IPS-20b (cell line): ENCODE data around the gene ZNF221.

Experiments used
- H3K27ac ChIP-seq: one replicate; pipeline ENCODE4 v1.5.1; 2013; ENCODE audit warnings: low read length
- H3K27me3 ChIP-seq: 2 replicates; pipeline ENCODE4 v1.6.1; 2013; ENCODE audit warnings: mild to moderate bottlenecking, low read length, inconsistent platforms; ENCODE audit not compliant: insufficient read depth
- H3K36me3 ChIP-seq: 2 replicates; pipeline ENCODE4 v1.6.1; 2013; ENCODE audit warnings: low read depth, mild to moderate bottlenecking, inconsistent platforms, low read length, moderate library complexity; ENCODE audit not compliant: insufficient read depth
- H3K4me1 ChIP-seq: 2 replicates; pipeline ENCODE4 v1.6.1; 2013; ENCODE audit warnings: mild to moderate bottlenecking, control low read depth, inconsistent platforms, low read length, moderate library complexity; ENCODE audit not compliant: insufficient read depth
- H3K4me3 ChIP-seq: 2 replicates; pipeline ENCODE4 v1.5.1; 2013; ENCODE audit warnings: mild to moderate bottlenecking, low read length, inconsistent platforms
- H3K9ac ChIP-seq: 2 replicates; pipeline ENCODE4 v1.6.1; 2013; ENCODE audit warnings: low read depth, mild to moderate bottlenecking, inconsistent platforms, low read length, moderate library complexity
- H3K9me3 ChIP-seq: 2 replicates; pipeline ENCODE4 v1.6.1; 2013; ENCODE audit warnings: mild to moderate bottlenecking, low read depth, low read length, inconsistent platforms; ENCODE audit not compliant: insufficient read depth

The ZNF221 gene

DNA sequence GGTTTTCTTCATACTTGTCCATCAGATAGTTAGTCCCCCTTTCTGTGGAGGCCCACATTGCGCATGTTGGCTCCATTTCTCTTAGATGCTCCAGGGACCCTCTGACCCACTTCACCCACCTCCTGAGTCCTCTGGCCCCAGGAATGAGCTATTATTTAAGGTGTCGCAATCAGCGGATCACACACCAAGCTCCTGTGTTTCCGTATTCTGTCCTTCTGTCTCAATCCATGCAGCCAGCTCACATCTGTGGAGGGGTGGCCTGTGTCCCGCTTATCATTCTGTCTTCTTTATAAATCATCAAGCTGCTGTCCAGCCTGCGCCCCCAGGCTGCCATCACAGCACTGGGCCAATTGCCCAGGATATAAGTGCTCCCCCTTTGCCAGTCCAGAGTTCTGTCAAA, 56.4 kb downstream of the ZNF221 start:
- H3K27me3 ChIP-seq: no peaks in the 10 kb centered on the region
- H3K27ac ChIP-seq: no peak overlapping the region
- peaks cover 66% of the 10 kb centered on the region for H3K9me3 ChIP-seq
- H3K9ac ChIP-seq: no peak overlapping the region
- no peaks in the 10 kb centered on the region for H3K4me1 ChIP-seq
- peaks cover 46% of the 10 kb centered on the region for H3K36me3 ChIP-seq
- H3K4me3 ChIP-seq: no peak overlapping the region

DNA sequence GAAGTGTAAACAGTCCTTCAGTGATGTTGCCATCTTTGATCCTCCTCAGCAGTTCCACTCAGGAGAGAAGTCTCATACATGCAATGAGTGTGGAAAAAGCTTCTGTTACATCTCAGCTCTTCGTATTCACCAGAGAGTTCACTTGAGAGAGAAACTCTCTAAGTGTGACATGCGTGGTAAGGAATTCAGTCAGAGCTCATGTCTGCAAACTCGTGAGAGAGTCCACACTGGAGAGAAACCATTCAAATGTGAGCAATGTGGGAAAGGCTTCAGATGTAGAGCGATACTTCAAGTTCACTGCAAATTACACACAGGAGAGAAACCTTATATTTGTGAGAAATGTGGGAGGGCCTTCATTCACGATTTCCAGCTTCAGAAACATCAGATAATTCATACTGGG, 59.4 kb downstream of the ZNF221 start:
- Histone ChIP-seq H3K9me3 (peaks cover 92% of the 10 kb centered on the region), H3K4me3 (no peak overlapping the region; the same call in 1 of the 2 replicates), H3K4me1 (no peaks in the 10 kb centered on the region), H3K27me3 (no peaks in the 10 kb centered on the region), H3K9ac (no peak overlapping the region), H3K36me3 (peaks cover 48% of the 10 kb centered on the region), H3K27ac (no peak overlapping the region)
